MM.1S (cell line): ENCODE results near the gene ULK4.

ENCODE experiments used
- DNase-seq: peaks from one replicate; pipeline ENCODE4 v3.0.0-alpha.2; 2015
- H2AFZ ChIP-seq: fragments of 300-600 bp; sonication (generic); 2 replicates; pipeline ENCODE4 v1.6.0; 2016; ENCODE audit warnings: antibody characterized with exemption, low read length
- H3F3A ChIP-seq: fragments of 300-600 bp; sonication (generic); 2 replicates; pipeline ENCODE4 v1.6.1; 2016; ENCODE audit warnings: mild to moderate bottlenecking, antibody characterized with exemption, low read length, moderate library complexity, mixed read lengths; ENCODE audit not compliant: insufficient read depth
- H3K27ac ChIP-seq: fragments of 300-600 bp; sonication (generic); 2 replicates; pipeline ENCODE4 v1.5.1; 2016; ENCODE audit warnings: mild to moderate bottlenecking, low read length
- H3K27me3 ChIP-seq: fragments of 300-600 bp; sonication (generic); replicated peaks from 2 replicates; pipeline ENCODE4 v1.6.0; 2016; ENCODE audit warnings: low read length; ENCODE audit not compliant: insufficient read depth
- H3K36me3 ChIP-seq: fragments of 300-600 bp; sonication (generic); replicated peaks from 2 replicates; pipeline ENCODE4 v1.6.1; 2016; ENCODE audit warnings: mild to moderate bottlenecking, low read length, mixed read lengths; ENCODE audit not compliant: insufficient read depth
- H3K4me1 ChIP-seq: fragments of 300-600 bp; sonication (generic); 2 replicates; pipeline ENCODE4 v1.6.1; 2016; ENCODE audit warnings: low read length, mixed read lengths
- H3K4me2 ChIP-seq: fragments of 300-600 bp; sonication (generic); 2 replicates; pipeline ENCODE4 v1.6.0; 2016; ENCODE audit warnings: low read depth, low read length
- H3K4me3 ChIP-seq: fragments of 300-600 bp; sonication (generic); 2 replicates; pipeline ENCODE4 v1.5.1; 2016; ENCODE audit warnings: low read length, mixed read lengths
- H3K79me2 ChIP-seq: fragments of 300-600 bp; sonication (generic); 2 replicates; pipeline ENCODE4 v1.6.1; 2016; ENCODE audit warnings: mixed run types, low read length, mixed read lengths
- H3K9ac ChIP-seq: fragments of 300-600 bp; sonication (generic); 2 replicates; pipeline ENCODE4 v1.6.1; 2016; ENCODE audit warnings: low read length, mixed read lengths
- H3K9me2 ChIP-seq: fragments of 300-600 bp; sonication (generic); replicated peaks from 2 replicates; pipeline ENCODE4 v1.6.1; 2016; ENCODE audit warnings: mild to moderate bottlenecking, low read length, mixed read lengths; ENCODE audit not compliant: insufficient read depth
- H3K9me3 ChIP-seq: fragments of 300-600 bp; sonication (generic); replicated peaks from 2 replicates; pipeline ENCODE4 v1.6.1; 2016; ENCODE audit warnings: mild to moderate bottlenecking, low read length, mixed read lengths; ENCODE audit not compliant: insufficient read depth
- H4K20me1 ChIP-seq: fragments of 300-600 bp; sonication (generic); 2 replicates; pipeline ENCODE4 v1.6.1; 2016; ENCODE audit warnings: mild to moderate bottlenecking, low read length, moderate library complexity, mixed read lengths; ENCODE audit not compliant: insufficient read depth
- EZH2 ChIP-seq: fragments of 300-600 bp; sonication (generic); optimal IDR thresholded peaks from 2 replicates; pipeline ENCODE3; 2017; ENCODE audit warnings: low read depth, mild to moderate bottlenecking, antibody characterized with exemption, low read length, mixed read lengths
- EZH2phosphoT487 ChIP-seq: fragments of 300-600 bp; sonication (generic); IDR thresholded peaks from 2 replicates; pipeline ENCODE4 v1.6.1; 2018; ENCODE audit warnings: antibody characterized with exemption, low read length
- TF ChIP-seq, protein P1 (sequence below): fragments of 300-600 bp; sonication (generic); IDR thresholded peaks from 2 replicates; pipeline ENCODE4 v1.5.1; 2016; ENCODE audit warnings: antibody characterized with exemption, low read length, mixed read lengths

The ULK4 gene

DNA sequence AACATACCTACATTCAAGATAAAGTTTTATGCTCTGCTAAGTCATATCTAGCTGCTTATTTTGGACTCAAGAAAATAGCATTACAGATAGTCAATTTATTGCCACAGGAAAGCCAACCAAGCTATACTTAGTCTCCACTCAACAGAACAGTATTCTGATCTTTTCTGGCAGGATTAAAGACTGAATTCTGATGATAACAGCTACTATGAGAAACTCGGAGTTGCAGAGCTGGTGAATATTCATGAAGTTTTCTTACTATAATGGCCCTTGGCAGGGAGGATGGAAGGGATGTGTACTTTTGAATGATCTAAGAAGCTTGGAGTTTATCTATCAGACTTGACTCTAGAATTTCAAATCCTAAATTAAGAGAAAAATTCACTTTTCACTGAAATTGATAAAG is 524.9 kb downstream of the ULK4 start:
- TF ChIP-seq EZH2 (no peak), EZH2phosphoT487 (no peak)
- TF ChIP-seq, protein P1, sequence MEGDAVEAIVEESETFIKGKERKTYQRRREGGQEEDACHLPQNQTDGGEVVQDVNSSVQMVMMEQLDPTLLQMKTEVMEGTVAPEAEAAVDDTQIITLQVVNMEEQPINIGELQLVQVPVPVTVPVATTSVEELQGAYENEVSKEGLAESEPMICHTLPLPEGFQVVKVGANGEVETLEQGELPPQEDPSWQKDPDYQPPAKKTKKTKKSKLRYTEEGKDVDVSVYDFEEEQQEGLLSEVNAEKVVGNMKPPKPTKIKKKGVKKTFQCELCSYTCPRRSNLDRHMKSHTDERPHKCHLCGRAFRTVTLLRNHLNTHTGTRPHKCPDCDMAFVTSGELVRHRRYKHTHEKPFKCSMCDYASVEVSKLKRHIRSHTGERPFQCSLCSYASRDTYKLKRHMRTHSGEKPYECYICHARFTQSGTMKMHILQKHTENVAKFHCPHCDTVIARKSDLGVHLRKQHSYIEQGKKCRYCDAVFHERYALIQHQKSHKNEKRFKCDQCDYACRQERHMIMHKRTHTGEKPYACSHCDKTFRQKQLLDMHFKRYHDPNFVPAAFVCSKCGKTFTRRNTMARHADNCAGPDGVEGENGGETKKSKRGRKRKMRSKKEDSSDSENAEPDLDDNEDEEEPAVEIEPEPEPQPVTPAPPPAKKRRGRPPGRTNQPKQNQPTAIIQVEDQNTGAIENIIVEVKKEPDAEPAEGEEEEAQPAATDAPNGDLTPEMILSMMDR: no peak
- Histone ChIP-seq H3K4me1 (no peaks in the 10 kb centered on the region), H3K9me2 (no peaks in the 10 kb centered on the region), H2AFZ (no peak overlapping the region), H3K27me3 (no peaks in the 10 kb centered on the region), H3K9ac (no peak overlapping the region), H3K36me3 (no peaks in the 10 kb centered on the region), H3F3A (no peaks in the 10 kb centered on the region), H3K27ac (no peak overlapping the region), H3K9me3 (no peaks in the 10 kb centered on the region), H4K20me1 (no peaks in the 10 kb centered on the region), H3K4me2 (no peak overlapping the region), H3K79me2 (no peaks in the 10 kb centered on the region), H3K4me3 (no peak overlapping the region)
- DNase-seq: no peak

GRCh38 chr3:41434781-41435180 is 527.1 kb downstream of the ULK4 start:
- H3K36me3 ChIP-seq: no peaks in the 10 kb centered on the region
- no peak overlapping the region for H3K4me3 ChIP-seq
- H2AFZ ChIP-seq: no peak overlapping the region
- TF ChIP-seq EZH2phosphoT487 (no peak), EZH2 (no peak)
- TF ChIP-seq, protein P1: no peak
- H3K4me1 ChIP-seq: no peaks in the 10 kb centered on the region
- no peaks in the 10 kb centered on the region for H3K9me3 ChIP-seq
- no peak overlapping the region for H3K4me2 ChIP-seq
- no peak for DNase-seq
- H3K27ac ChIP-seq: no peak overlapping the region
- no peaks in the 10 kb centered on the region for H3K79me2 ChIP-seq
- H3F3A ChIP-seq: no peaks in the 10 kb centered on the region
- H4K20me1 ChIP-seq: no peaks in the 10 kb centered on the region
- H3K9ac ChIP-seq: no peak overlapping the region
- H3K27me3 ChIP-seq: no peaks in the 10 kb centered on the region
- no peaks in the 10 kb centered on the region for H3K9me2 ChIP-seq

DNA sequence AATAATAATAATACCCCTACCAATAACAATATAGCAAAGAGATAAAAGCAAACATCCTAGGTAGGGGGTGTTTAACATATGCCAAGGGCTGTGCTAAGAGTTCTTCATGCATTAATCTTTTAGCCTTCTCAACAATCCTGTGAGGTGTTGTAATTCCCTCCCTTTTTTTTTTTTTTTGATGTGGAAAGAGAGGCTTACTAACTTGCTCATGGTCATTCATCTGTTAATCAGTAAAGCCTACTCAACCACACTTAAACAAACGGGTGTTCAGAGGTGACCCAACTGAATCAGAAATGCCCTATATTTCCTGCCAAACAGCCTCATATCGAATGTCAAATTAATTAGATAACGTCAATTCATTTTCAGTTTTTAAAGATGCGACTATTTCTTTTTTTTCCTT is 530.5 kb downstream of the ULK4 start:
- H2AFZ ChIP-seq: no peak overlapping the region
- no peak overlapping the region for H3K27ac ChIP-seq
- no peaks in the 10 kb centered on the region for H3K4me1 ChIP-seq
- no peak overlapping the region for H3K4me2 ChIP-seq
- no peaks in the 10 kb centered on the region for H3K9me3 ChIP-seq
- no peaks in the 10 kb centered on the region for H3K27me3 ChIP-seq
- H3F3A ChIP-seq: no peaks in the 10 kb centered on the region
- H3K9ac ChIP-seq: no peak overlapping the region
- no peak for DNase-seq
- no peak overlapping the region for H3K4me3 ChIP-seq
- no peaks in the 10 kb centered on the region for H4K20me1 ChIP-seq
- TF ChIP-seq EZH2phosphoT487: no peak
- TF ChIP-seq, protein P1: no peak
- TF ChIP-seq EZH2: no peak
- H3K9me2 ChIP-seq: no peaks in the 10 kb centered on the region
- H3K36me3 ChIP-seq: no peaks in the 10 kb centered on the region
- H3K79me2 ChIP-seq: no peaks in the 10 kb centered on the region
